HepG2 (cell line): Measurements from ENCODE around the gene ANKRD11. TPM values are rescaled to one million over a fixed set of nuclear protein-coding genes. Genes with fewer than 3 reads are reported as not detected.
A peak's percentile ranks its signal among the peaks of the same experiment; 100 is the strongest.

Experiments
- BCL6 ChIP-seq: IDR thresholded peaks from 2 replicates; pipeline ENCODE4 v1.6.1; 2016; ENCODE audit warnings: missing genetic modification reagents, missing compliant biosample characterization
- BRCA1 ChIP-seq: sonication (generic); formaldehyde crosslinking; IDR thresholded peaks from 2 replicates; pipeline ENCODE4 v1.4.0; 2020; ENCODE audit warnings: missing genetic modification reagents
- CCDC6 ChIP-seq: sonication (generic); formaldehyde crosslinking; IDR thresholded peaks from 2 replicates; pipeline ENCODE4 v1.8.1; 2022; ENCODE audit warnings: mild to moderate bottlenecking, missing genetic modification reagents, moderate library complexity
- FOXO4 ChIP-seq: sonication (generic); formaldehyde crosslinking; conservative IDR thresholded peaks from 2 replicates; pipeline ENCODE4 v1.8.1; 2023; ENCODE audit warnings: missing genetic modification reagents
- HMGXB3 ChIP-seq: sonication (generic); formaldehyde crosslinking; IDR thresholded peaks from 2 replicates; pipeline ENCODE4 v1.4.0; 2020; ENCODE audit warnings: missing genetic modification reagents, borderline replicate concordance
- JUNB ChIP-seq: sonication (generic); formaldehyde crosslinking; IDR thresholded peaks from 2 replicates; pipeline ENCODE4 v1.8.0; 2022; ENCODE audit warnings: missing genetic modification reagents, mild to moderate bottlenecking, borderline replicate concordance
- NCOA5 ChIP-seq: sonication (generic); formaldehyde crosslinking; IDR thresholded peaks from 2 replicates; pipeline ENCODE4 v1.4.0; 2020; ENCODE audit warnings: missing genetic modification reagents
- PAF1 ChIP-seq: IDR thresholded peaks from 2 replicates; pipeline ENCODE4 v1.6.1; 2016; ENCODE audit warnings: missing genetic modification reagents, missing compliant biosample characterization
- SOX13 ChIP-seq, 3 experiments: fragments of 450-650 bp in 1 of 3; sonication (generic) in 1 of 3; formaldehyde crosslinking in 1 of 3; IDR thresholded peaks in 2 of 3; conservative IDR thresholded peaks in 1 of 3; 2 replicates each; pipeline versions ENCODE4 v1.5.0 to v1.6.1; 2016 to 2020; ENCODE audit warnings: antibody characterized with exemption in 1 of 3, mild to moderate bottlenecking in 1 of 3, missing compliant biosample characterization in 1 of 3, missing genetic modification reagents in 1 of 3, moderate library complexity in 1 of 3
- TCF7 ChIP-seq: sonication (generic); IDR thresholded peaks from 2 replicates; pipeline ENCODE4 v1.6.1; 2016; ENCODE audit warnings: antibody characterized with exemption, low read depth
- TFDP1 ChIP-seq: IDR thresholded peaks from 2 replicates; pipeline ENCODE4 v1.6.1; 2016; ENCODE audit warnings: missing compliant biosample characterization, missing genetic modification reagents, borderline replicate concordance
- ZNF142 ChIP-seq: sonication (generic); formaldehyde crosslinking; IDR thresholded peaks from 2 replicates; pipeline ENCODE4 v1.4.0; 2020; ENCODE audit warnings: missing genetic modification reagents
- ZNF20 ChIP-seq: sonication (generic); formaldehyde crosslinking; IDR thresholded peaks from 2 replicates; pipeline ENCODE4 v1.4.0; 2020; ENCODE audit warnings: mild to moderate bottlenecking, moderate library complexity, missing genetic modification reagents
- ZNF253 ChIP-seq: sonication (generic); formaldehyde crosslinking; IDR thresholded peaks from 2 replicates; pipeline ENCODE4 v1.8.0; 2022; ENCODE audit warnings: mild to moderate bottlenecking, missing genetic modification reagents, borderline replicate concordance
- ZNF660 ChIP-seq: sonication (generic); formaldehyde crosslinking; IDR thresholded peaks from 2 replicates; pipeline ENCODE4 v1.5.1; 2020; ENCODE audit warnings: mild to moderate bottlenecking, low read depth, missing genetic modification reagents, borderline replicate concordance
- polyA plus RNA-seq, 8 experiments: library from polyadenylated mRNA; depleted of rRNA in 3 of 8; stranded (reverse) in 7 of 8; unstranded in 1 of 8; fragments of >200 nt; fragmentation: Illumina TruSeq in 4 of 8; extraction: Trizol in 4 of 8; gene quantifications; 2 replicates each; pipeline versions ENCODE4 v1.2.1 to v1.2.3, GENCODE V29; 2011 to 2016; ENCODE audit warnings: low read depth in 4 of 8, missing spikeins in 1 of 8, mixed read lengths in 1 of 8; ENCODE audit not compliant: insufficient read depth in 1 of 8
- total RNA-seq, 5 experiments: library from RNA; depleted of rRNA; stranded (reverse); fragments of >200 nt; fragmentation: Illumina TruSeq; extraction: Trizol; gene quantifications; 2 replicates each; pipeline ENCODE4 v1.2.3, GENCODE V29; 2016; ENCODE audit warnings: low read depth in 1 of 5

Gene ANKRD11
- total and polyA plus RNA-seq, 2 of the 13 experiments (the other 11 are each of a cell fraction or from before 2014, with no cell fraction given), result 21.4 to 38.4 TPM

- TF ChIP-seq JUNB (no peak), TFDP1 (CRISPR knock-in tag) (peak; percentile 56; the same call in 1 of the 2 replicates), ZNF142 (CRISPR knock-in tag) (no peak), CCDC6 (CRISPR knock-in tag) (no peak), HMGXB3 (CRISPR knock-in tag) (no peak), BCL6 (CRISPR knock-in tag) (peak; percentile 45; the same call in 1 of the 2 replicates), ZNF253 (no peak), SOX13 (IDR thresholded peaks at IDR 0.05) (no peak), SOX13 (CRISPR knock-in tag; conservative IDR thresholded peaks at IDR 0.05 in 1 of 2, IDR thresholded peaks at IDR 0.05 in 1 of 2) (peak in 1 of 2 experiments; percentile 43; a peak in 1 of 4 replicates), TCF7 (no peak), NCOA5 (no peak), ZNF660 (CRISPR knock-in tag) (no peak), BRCA1 (CRISPR knock-in tag) (no peak), ZNF20 (CRISPR knock-in tag) (no peak), PAF1 (CRISPR knock-in tag) (no peak), FOXO4 (CRISPR knock-in tag) (no peak)
Measured at GRCh38 chr16:89319886-89320781, 170.2 kb downstream of the ANKRD11 start (continued).
